ENCODE measurements around the gene OSBPL6. TPM values are rescaled to one million over a fixed set of nuclear protein-coding genes. Genes with fewer than 3 reads are reported as not detected.

The OSBPL6 gene
- total RNA-seq, 1 donor from 2014 or later = 5.4 TPM

DNA sequence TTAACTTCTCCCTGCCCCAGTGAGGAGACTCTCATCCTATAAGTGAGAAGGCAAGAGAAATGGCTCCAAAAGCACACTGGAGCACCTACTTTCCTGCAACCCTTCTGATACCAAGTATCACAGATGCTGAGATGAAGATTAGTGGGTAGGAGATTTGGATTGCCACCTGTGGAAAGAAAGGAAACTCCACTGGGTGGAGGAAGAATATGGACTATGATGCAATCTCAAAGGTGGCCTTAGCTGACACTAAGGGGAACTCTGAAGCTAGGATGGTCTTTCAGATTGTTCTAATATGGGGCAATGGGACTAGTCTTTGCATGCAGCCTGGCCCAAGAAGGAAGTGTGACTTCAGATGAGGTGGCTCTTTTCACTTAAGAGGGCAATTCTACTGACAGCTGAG lies 235.0 kb downstream of the OSBPL6 start:
- no peak for DNase-seq (ENCODE audit: low read depth, low spot score)

DNA sequence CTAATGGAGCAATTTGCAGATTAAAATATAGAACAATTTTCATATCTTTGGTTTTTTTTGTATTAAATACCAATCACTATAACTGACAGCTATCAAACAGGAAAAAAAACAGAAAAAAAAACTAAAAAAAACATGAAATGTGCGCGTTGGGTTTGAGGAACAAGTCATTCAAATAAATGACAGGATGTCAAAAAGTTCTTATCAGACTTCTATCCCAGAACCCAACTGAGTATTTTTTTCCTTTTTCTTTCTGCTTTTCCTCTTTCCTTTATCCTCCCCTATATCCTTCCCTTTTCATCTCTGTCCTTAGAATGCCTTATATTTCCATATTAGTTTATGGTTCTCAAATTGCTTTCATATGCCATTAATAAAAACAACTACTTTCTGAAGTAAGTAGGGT lies 242.3 kb downstream of the OSBPL6 start:
- DNase-seq (ENCODE audit: low read depth, low spot score) = no peak

DNA sequence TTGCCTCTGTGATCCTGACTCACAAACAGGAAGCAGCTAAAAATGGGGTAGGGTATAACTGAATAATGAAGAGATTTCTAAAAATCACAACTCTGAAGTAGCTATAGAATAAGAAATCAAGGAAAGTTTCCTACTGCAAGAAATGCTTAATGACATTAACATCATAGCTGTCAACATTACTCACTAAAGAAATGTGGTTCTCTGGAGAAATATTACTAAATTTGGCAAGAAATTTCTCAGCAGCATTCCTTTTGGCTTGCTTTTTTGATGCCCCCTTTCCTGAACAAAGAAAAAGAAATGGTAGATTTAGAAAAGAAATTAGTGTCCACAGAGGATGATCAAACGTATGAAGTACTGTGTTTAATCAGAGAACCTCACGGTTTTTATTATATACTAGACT lies 247.1 kb downstream of the OSBPL6 start:
- no peak for DNase-seq (ENCODE audit: low read depth, low spot score)

DNA sequence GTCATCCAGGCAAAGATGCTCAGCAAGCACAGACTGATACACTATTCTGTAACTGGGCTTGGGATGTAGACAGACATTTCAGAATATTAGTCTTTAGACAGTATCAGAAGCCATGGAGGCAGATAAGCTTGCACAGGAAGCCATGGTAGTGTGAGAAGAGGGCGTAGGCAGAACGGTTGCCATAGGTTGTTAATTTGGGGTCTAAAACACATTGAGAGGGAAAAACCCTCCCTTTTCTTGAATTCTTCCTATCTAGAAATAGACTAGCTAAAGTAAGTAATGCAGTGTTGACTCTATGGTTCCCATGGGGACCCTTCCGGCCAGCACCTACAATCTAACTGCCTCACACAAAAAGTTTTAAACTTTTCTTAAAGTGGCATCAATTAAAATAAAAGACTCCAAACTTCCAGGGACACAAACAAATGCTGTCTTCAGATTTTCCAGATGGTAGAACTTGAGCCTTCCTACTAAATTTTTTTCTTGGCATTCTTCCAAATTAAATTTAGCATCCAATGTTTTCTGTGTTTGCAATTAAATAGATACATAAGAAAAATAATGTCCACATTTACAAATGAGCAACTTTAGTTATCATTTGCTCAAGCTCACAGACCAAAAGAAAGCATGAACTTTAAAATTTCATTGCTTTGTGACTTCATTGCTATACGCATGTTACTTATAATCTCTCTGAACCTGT lies 254.8 kb downstream of the OSBPL6 start:
- DNase-seq (ENCODE audit: low read depth, low spot score) = no peak

DNA sequence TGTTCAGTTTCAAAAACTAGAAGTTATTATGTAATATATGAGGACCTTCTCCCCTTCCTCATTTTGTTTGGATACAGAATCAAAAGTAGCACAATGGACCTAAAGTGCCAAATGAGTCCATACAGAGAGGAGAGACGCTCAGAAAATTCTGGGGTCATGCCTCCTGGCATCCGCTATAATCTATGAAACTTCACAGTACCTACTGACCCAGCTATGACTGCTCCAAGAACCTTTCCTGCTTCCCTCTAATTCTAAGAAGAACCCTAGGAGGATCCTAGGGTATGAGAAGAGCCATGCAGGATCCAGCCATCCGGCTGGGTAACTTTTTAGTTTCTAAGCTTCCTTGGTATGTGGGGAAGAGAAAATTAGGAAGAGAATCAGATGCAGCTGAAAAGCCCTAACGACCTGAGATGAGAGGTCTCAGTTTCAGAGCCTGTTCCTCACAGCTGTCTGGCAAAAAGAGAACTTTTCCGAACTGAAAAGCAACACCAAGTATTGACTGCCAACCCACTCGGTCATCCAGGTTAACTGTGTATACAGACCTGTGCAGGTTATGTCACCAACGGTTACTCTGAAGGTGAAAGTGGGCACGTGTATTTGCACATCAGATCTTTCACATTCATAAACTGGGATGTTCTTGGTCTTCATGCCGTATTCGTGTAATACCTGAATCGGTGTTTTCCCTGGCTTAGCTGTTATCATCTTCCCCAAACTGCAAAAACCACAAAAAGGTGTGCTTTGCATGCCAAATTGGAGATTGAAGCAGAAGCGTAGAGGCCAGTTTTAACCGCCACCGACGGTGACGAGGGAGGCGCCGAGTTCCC lies 255.6 kb downstream of the OSBPL6 start:
- DNase-seq (ENCODE audit: low read depth, low spot score) = no peak

DNA sequence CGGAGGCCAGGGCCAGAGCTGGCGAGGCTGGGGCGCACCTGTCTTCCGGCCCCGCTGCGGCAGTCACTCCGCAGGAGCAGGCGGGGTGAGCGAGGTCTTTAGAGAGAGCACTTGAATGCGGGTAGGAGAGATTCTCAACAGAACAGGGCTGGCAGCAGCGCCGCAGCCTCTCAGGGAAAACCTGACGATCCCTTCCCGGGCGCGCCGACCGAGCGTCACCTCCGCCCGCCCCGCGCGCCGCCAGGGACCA lies 256.1 kb downstream of the OSBPL6 start:
- DNase-seq (ENCODE audit: low read depth, low spot score) = no peak

DNA sequence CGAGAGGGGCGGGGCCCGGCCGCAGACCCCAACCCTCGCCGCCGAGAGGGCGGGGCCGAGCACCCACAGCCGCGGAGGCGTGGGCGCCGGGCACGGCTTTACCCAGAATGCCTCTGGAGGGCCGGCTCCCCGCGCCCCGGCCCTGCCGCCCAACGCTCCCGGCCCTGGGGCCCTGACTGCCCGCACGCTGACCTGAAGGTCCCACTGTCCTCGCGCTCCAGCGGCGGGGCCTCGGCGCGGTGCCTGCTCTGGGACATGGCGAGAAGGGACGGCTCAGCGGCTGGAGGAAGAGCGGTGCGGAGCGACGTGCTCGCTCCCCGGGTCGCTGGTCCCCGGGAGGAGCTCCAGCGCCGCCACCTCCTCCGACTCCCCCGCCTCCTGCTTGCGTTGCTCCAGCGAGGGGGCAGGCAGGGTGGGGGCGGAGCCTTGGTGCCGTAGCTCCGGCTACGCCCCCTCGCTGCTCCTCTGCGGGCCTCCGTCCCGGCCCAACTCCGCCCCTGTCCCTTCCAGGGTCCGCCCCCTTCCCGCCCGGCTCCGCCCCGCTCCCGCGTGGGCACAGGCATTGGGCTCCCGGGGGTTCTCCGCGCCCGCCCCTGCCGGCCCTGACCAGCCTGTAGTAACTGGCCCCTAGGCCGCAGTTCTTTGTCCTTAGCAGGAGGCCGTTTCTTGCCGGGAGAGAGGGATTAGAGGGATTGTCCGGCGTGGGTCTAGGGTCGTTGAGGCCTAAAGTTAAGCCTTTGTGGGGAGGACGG lies 256.6 kb downstream of the OSBPL6 start, which contains the start of the genes PJVK and PRKRA:
PJVK (plus strand) TSS at position 605 of the 752 bp plus-strand sequence. CDS start 2,032 bp downstream, outside the sequence.
PRKRA (minus strand) TSS at position 402 of the 752 bp plus-strand sequence; CDS start at position 257, 145 bp downstream.
- DNase-seq (ENCODE audit: low read depth, low spot score) = peak; percentile 90

DNA sequence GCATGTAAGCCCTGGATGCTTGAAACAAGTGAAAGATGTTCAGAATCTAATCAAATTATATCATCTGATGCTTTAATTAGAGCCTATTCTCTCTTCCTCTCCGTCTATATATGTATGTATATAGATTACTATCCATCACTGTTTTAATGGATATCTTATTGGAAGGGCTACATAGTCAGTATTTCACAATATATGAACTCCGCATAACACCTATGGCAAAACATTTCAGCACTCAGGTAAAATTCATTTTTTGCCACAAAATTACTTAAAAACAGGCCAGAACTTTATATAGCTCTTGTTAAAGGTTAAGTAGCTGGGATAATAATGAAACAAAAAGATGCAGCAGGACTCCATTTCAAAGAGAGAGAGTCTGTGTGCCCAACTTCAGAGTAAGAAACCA lies 258.0 kb downstream of the OSBPL6 start:
- DNase-seq (ENCODE audit: low read depth, low spot score) = no peak

Other genes with a start within 250 kb of the OSBPL6 start
- under 0.01 and 0.04 TPM in 2 replicates for gene PDE11A, start 121.7 kb upstream of the OSBPL6 start, total RNA-seq
- gene RBM45, start 82.1 kb upstream of the OSBPL6 start, total RNA-seq = 21.2 and 24.0 TPM in 2 replicates

All from pulmonary artery endothelial cell (primary cell).